HepG2 (cell line): ENCODE measurements around the gene GALNT9. TPM values are rescaled to one million over a fixed set of nuclear protein-coding genes. Genes with fewer than 3 reads are reported as not detected.
A peak's percentile ranks its signal among the peaks of the same experiment; 100 is the strongest.

Source experiments
- ATAC-seq: fragments of 200-7000 bp; cut with Tn5 transposase; 3 replicates; pipeline ENCODE4 v1.9.1; 2020; ENCODE audit warnings: mild to moderate bottlenecking, moderate library complexity
- BruUV-seq: library from RNA; stranded (reverse); fragments of 400-500 nt; replicated peaks from 2 replicates; lab custom pipeline; 2021; lab: Mats Ljungman, UMichigan
- CTCF ChIA-PET: fragments of 300-600 bp; formaldehyde crosslinking; extraction: SDS; loops from one replicate; lab custom pipeline; 2021; ENCODE audit warnings: low total read pairs, inconsistent platforms, low intra/inter-chr PET ratio; lab: Yijun Ruan, JAX
- POLR2A ChIA-PET: fragments of 350-600 bp; sonication (Branson Sonifier 250); formaldehyde crosslinking; loops from one replicate; lab custom pipeline; 2020; ENCODE audit warnings: antibody characterized with exemption, inconsistent platforms; lab: Yijun Ruan, JAX
- DNase-seq: peaks from one replicate; pipeline ENCODE4 v3.0.0-alpha.2; 2015; ENCODE audit warnings: low spot score
- FAIRE-seq: peaks from 3 replicates; lab custom pipeline; 2011; peaks lifted over from hg19 to GRCh38; lab: Jason Lieb, UNC
- H2AFZ ChIP-seq: one replicate; pipeline ENCODE4 v1.6.1; 2011; ENCODE audit warnings: low read length, inconsistent platforms
- H3K27ac ChIP-seq: fragments of 300-600 bp; 3 replicates; pipeline ENCODE4 v1.8.0; 2011; ENCODE audit warnings: mixed run types, mild to moderate bottlenecking, mixed read lengths, low read length, inconsistent platforms; ENCODE audit not compliant: insufficient read depth; ENCODE audit errors: extremely low read length
- H3K27me3 ChIP-seq, 2 experiments: fragments of 200-600 bp in 1 of 2; 2 replicates in 1 of 2; 3 replicates in 1 of 2; pipeline versions ENCODE4 v1.6.0 to v1.8.0; 2011; ENCODE audit warnings: low read length in 2 of 2, mild to moderate bottlenecking in 2 of 2, moderate library complexity in 2 of 2, inconsistent platforms in 1 of 2; ENCODE audit not compliant: insufficient read depth in 2 of 2, control insufficient read depth in 1 of 2
- H3K36me3 ChIP-seq, 2 experiments: fragments of 200-600 bp in 1 of 2; replicated peaks in 1 of 2; 2 replicates in 1 of 2; 3 replicates in 1 of 2; pipeline versions ENCODE4 v1.5.1 to v1.8.0; 2011; ENCODE audit warnings: low read length in 2 of 2, inconsistent platforms in 1 of 2; ENCODE audit not compliant: insufficient read depth in 2 of 2, control insufficient read depth in 1 of 2
- H3K4me1 ChIP-seq: 2 replicates; pipeline ENCODE4 v1.5.1; 2012; ENCODE audit warnings: low read length, inconsistent platforms; ENCODE audit not compliant: insufficient read depth
- H3K4me2 ChIP-seq: 2 replicates; pipeline ENCODE4 v1.6.0; 2011; ENCODE audit warnings: low read depth, low read length, inconsistent platforms
- H3K4me3 ChIP-seq, 3 experiments: fragments of 200-600 bp in 1 of 3; sonication (generic), shearing (Covaris generic) in 1 of 3; replicated peaks in 1 of 3; 2 replicates each; pipeline ENCODE4 v1.5.1; 2011 to 2016; ENCODE audit warnings: low read length in 3 of 3, inconsistent platforms in 2 of 3, low read depth in 2 of 3, mild to moderate bottlenecking in 2 of 3, control low read depth in 1 of 3, mixed read lengths in 1 of 3; ENCODE audit not compliant: insufficient read depth in 1 of 3
- H3K79me2 ChIP-seq: one replicate; pipeline ENCODE4 v1.6.1; 2011; ENCODE audit warnings: low read length, inconsistent platforms; ENCODE audit not compliant: insufficient read depth
- H3K9ac ChIP-seq: 2 replicates; pipeline ENCODE4 v1.6.0; 2011; ENCODE audit warnings: mild to moderate bottlenecking, low read depth, low read length, inconsistent platforms; ENCODE audit not compliant: insufficient read depth
- H3K9me3 ChIP-seq: 2 replicates; pipeline ENCODE4 v1.5.1; 2012; ENCODE audit warnings: mild to moderate bottlenecking, low read length
- H4K20me1 ChIP-seq: 2 replicates; pipeline ENCODE4 v1.6.0; 2011; ENCODE audit warnings: inconsistent platforms, mild to moderate bottlenecking, low read length, moderate library complexity; ENCODE audit not compliant: insufficient read depth
- ATF5 ChIP-seq: sonication (generic); formaldehyde crosslinking; IDR thresholded peaks from 2 replicates; pipeline ENCODE4 v1.4.0; 2020; ENCODE audit warnings: mild to moderate bottlenecking, low read depth, missing genetic modification reagents
- CHCHD3 ChIP-seq: sonication (generic); formaldehyde crosslinking; IDR thresholded peaks from 2 replicates; pipeline ENCODE4 v1.8.0; 2022; ENCODE audit warnings: mild to moderate bottlenecking, missing genetic modification reagents, moderate library complexity
- EZH2 ChIP-seq: conservative IDR thresholded peaks from 2 replicates; pipeline ENCODE4 v1.6.1; 2012; ENCODE audit warnings: mild to moderate bottlenecking, low read depth, low read length, moderate library complexity
- HCFC1 ChIP-seq: fragments of 150-350 bp; IDR thresholded peaks from 2 replicates; pipeline ENCODE4 v1.6.1; 2014; ENCODE audit warnings: low read depth, low read length
- NBN ChIP-seq: fragments of 450-650 bp; conservative IDR thresholded peaks from 2 replicates; pipeline ENCODE4 v1.6.1; 2017
- SALL1 ChIP-seq: sonication (generic); formaldehyde crosslinking; IDR thresholded peaks from 2 replicates; pipeline ENCODE4 v1.8.0; 2022; ENCODE audit warnings: mild to moderate bottlenecking, missing genetic modification reagents
- ZNF710 ChIP-seq: sonication (generic); formaldehyde crosslinking; IDR thresholded peaks from 2 replicates; pipeline ENCODE4 v1.5.0; 2020; ENCODE audit warnings: mild to moderate bottlenecking, missing genetic modification reagents, borderline replicate concordance
- WGBS: methylation state at CpG from one replicate; pipeline ENCODE4 v1.1.6; 2017; ENCODE audit warnings: low lambda C conversion rate; 5-methylcytosine and 5-hydroxymethylcytosine counted together
- in situ Hi-C: cut with HindIII; loops from 2 replicates; pipeline ENCODE4 v1.10.0; 2017; ENCODE audit warnings: low pct_unique_long_range_greater_than_20kb; ENCODE audit not compliant: extremely low pct_ligation_motif_present
- intact Hi-C: fragments of 100-400 bp; cut with micrococcal nuclease; formaldehyde crosslinking; loops from one replicate; pipeline ENCODE4 v1.10.0; 2022; ENCODE audit not compliant: unreplicated experiment
- polyA plus RNA-seq, 8 experiments: library from polyadenylated mRNA; depleted of rRNA in 3 of 8; stranded (reverse) in 7 of 8; unstranded in 1 of 8; fragments of >200 nt; fragmentation: Illumina TruSeq in 4 of 8; extraction: Trizol in 4 of 8; gene quantifications; 2 replicates each; pipeline versions ENCODE4 v1.2.1 to v1.2.3, GENCODE V29; 2011 to 2016; ENCODE audit warnings: low read depth in 4 of 8, missing spikeins in 1 of 8, mixed read lengths in 1 of 8; ENCODE audit not compliant: insufficient read depth in 1 of 8
- total RNA-seq, 5 experiments: library from RNA; depleted of rRNA; stranded (reverse); fragments of >200 nt; fragmentation: Illumina TruSeq; extraction: Trizol; gene quantifications; 2 replicates each; pipeline ENCODE4 v1.2.3, GENCODE V29; 2016; ENCODE audit warnings: low read depth in 1 of 5

GALNT9 gene
- total and polyA plus RNA-seq, 2 of the 13 experiments (the other 11 are each of a cell fraction or from before 2014, with no cell fraction given), result 0.04 TPM; not detected in 1

GRCh38 chr12:132341318-132342050 is 12.1 kb upstream of the GALNT9 start (continued):
- TF ChIP-seq SALL1 (CRISPR knock-in tag), result peak; percentile 22; the same call in 1 of the 2 replicates

- intact Hi-C loops, result no loop called here
- peaks cover 21 to 89% of the 10 kb centered on the region in 2 experiments for H3K27me3 ChIP-seq
- no peak overlapping the region for H3K4me2 ChIP-seq
- no peak overlapping the region for H3K9ac ChIP-seq
- ChIA-PET CTCF (no interaction called here), POLR2A (no interaction called here)
- no peak for DNase-seq
- no TSS peak for BruUV-seq
- 44% methylated on average over 21 of the region's 43 CpGs for WGBS
- no peak for ATAC-seq
- peaks cover 7% of the 10 kb centered on the region; the same call in 1 of the 2 replicates for H4K20me1 ChIP-seq
- in situ Hi-C loops, result no loop called here
- H3K9me3 ChIP-seq, result no peaks in the 10 kb centered on the region
- FAIRE-seq, result no peak
- H3K27ac ChIP-seq, result no peak overlapping the region
- H2AFZ ChIP-seq, result no peak overlapping the region
- H3K4me3 ChIP-seq, result no peak overlapping the region
- TF ChIP-seq CHCHD3 (CRISPR knock-in tag) (no peak), HCFC1 (no peak), EZH2 (peak; percentile 46; the same call in 1 of the 2 replicates)
- no peaks in the 10 kb centered on the region for H3K79me2 ChIP-seq
- H3K36me3 ChIP-seq, result no peaks in the 10 kb centered on the region
- no peaks in the 10 kb centered on the region for H3K4me1 ChIP-seq
Observed at GRCh38 chr12:132340266-132341035, 11.1 kb upstream of the GALNT9 start.

- Histone ChIP-seq H3K27ac (no peak overlapping the region), H3K27me3 (peaks cover 22 to 89% of the 10 kb centered on the region in 2 experiments), H3K79me2 (no peaks in the 10 kb centered on the region), H4K20me1 (peaks cover 7% of the 10 kb centered on the region; the same call in 1 of the 2 replicates), H2AFZ (no peak overlapping the region), H3K4me3 (no peak overlapping the region), H3K9ac (no peak overlapping the region), H3K36me3 (no peaks in the 10 kb centered on the region), H3K4me2 (no peak overlapping the region), H3K9me3 (no peaks in the 10 kb centered on the region), H3K4me1 (no peaks in the 10 kb centered on the region)
- in situ Hi-C loops, result no loop called here
- WGBS, result 13% methylated on average over 13 of the region's 17 CpGs
- ChIA-PET CTCF (no interaction called here), POLR2A (no interaction called here)
- FAIRE-seq (no peak), ATAC-seq (no peak), DNase-seq (no peak)
- intact Hi-C loops, result no loop called here
- no TSS peak for BruUV-seq
- TF ChIP-seq ATF5 (CRISPR knock-in tag) (no peak), ZNF710 (no peak), NBN (no peak)
Observed at GRCh38 chr12:132339856-132340255, 10.5 kb upstream of the GALNT9 start.
